Activated T-helper 17 cell treated with anti-CD3 and anti-CD28 coated beads, Interleukin-2, amount 50 U/mL, for 72 hours (primary cell): Measurements from ENCODE around the gene SLC2A4. TPM values are rescaled to one million over a fixed set of nuclear protein-coding genes. Genes with fewer than 3 reads are reported as not detected.

Source experiments
- total RNA-seq, 2 donors: library from RNA; stranded (reverse); gene quantifications; one replicate each; pipeline ENCODE4 v1.2.3, GENCODE V29; 2022

SLC2A4 gene
- total RNA-seq, 2 donors from 2014 or later, result not detected

Other genes starting within 250 kb of the SLC2A4 start
- gene SLC16A13, start 245.7 kb upstream of the SLC2A4 start, total RNA-seq, result 10 to 100 TPM; 10.7 to 11.8 TPM
- gene SLC16A11, start 237.6 kb upstream of the SLC2A4 start, total RNA-seq, result 1 to 10 TPM in 1 of 2 donors, under 1 TPM in 1; 0.63 to 3.5 TPM
- gene CLEC10A, start 201.5 kb upstream of the SLC2A4 start, total RNA-seq, result not detected
- gene ASGR2, start 166.9 kb upstream of the SLC2A4 start, total RNA-seq, result not detected
- gene ASGR1, start 102.3 kb upstream of the SLC2A4 start, total RNA-seq, result 1 to 10 TPM in 1 of 2 donors, under 1 TPM in 1; 0.67 to 4.5 TPM
- gene DLG4, start 61.9 kb upstream of the SLC2A4 start, total RNA-seq, result 10 to 100 TPM in 1 of 2 donors, 1 to 10 TPM in 1; 5.9 to 19.4 TPM
- gene ACADVL, start 61.8 kb upstream of the SLC2A4 start, total RNA-seq, result 100 to 1,000 TPM; 495 to 517 TPM
- gene DVL2, start 47.2 kb upstream of the SLC2A4 start, total RNA-seq, result 10 to 100 TPM; 49.1 to 77.5 TPM
- 10 to 100 TPM; 43.5 to 52.3 TPM for gene PHF23, start 42.3 kb upstream of the SLC2A4 start, total RNA-seq
- 100 to 1,000 TPM; 190 to 239 TPM for gene GABARAP, start 39.3 kb upstream of the SLC2A4 start, total RNA-seq
- 100 to 1,000 TPM; 152 to 209 TPM for gene CTDNEP1, start 30.0 kb upstream of the SLC2A4 start, total RNA-seq
- 10 to 100 TPM; 43.7 to 72.0 TPM for gene ELP5, start 29.5 kb upstream of the SLC2A4 start, total RNA-seq
- 1 to 10 TPM in 1 of 2 donors, under 1 TPM in 1; 0.52 to 1.0 TPM for gene CLDN7, start 19.2 kb upstream of the SLC2A4 start, total RNA-seq
- under 1 TPM; 0.15 to 0.26 TPM for gene YBX2, start 12.9 kb downstream of the SLC2A4 start, total RNA-seq
- 100 to 1,000 TPM; 429 to 978 TPM for gene EIF5A, start 25.9 kb downstream of the SLC2A4 start, total RNA-seq
- 10 to 100 TPM; 38.3 to 65.6 TPM for gene GPS2, start 33.6 kb downstream of the SLC2A4 start, total RNA-seq
- 10 to 100 TPM; 22.9 to 33.0 TPM for gene NEURL4, start 47.6 kb downstream of the SLC2A4 start, total RNA-seq
- 100 to 1,000 TPM; 527 to 774 TPM for gene ACAP1, start 54.8 kb downstream of the SLC2A4 start, total RNA-seq
- 10 to 100 TPM; 14.0 to 96.8 TPM for gene KCTD11, start 70.4 kb downstream of the SLC2A4 start, total RNA-seq
- 1 to 10 TPM in 1 of 2 donors, under 1 TPM in 1; 0.22 to 1.1 TPM for gene TMEM95, start 73.4 kb downstream of the SLC2A4 start, total RNA-seq
- 1 to 10 TPM; 2.9 to 4.8 TPM for gene TNK1, start 99.4 kb downstream of the SLC2A4 start, total RNA-seq
- 10 to 100 TPM; 62.8 to 94.4 TPM for gene PLSCR3, start 112.8 kb downstream of the SLC2A4 start, total RNA-seq
- 10 to 100 TPM; 64.1 to 69.7 TPM for gene TMEM256, start 122.4 kb downstream of the SLC2A4 start, total RNA-seq
- 10 to 100 TPM in 1 of 2 donors, 1 to 10 TPM in 1; 4.5 to 21.7 TPM for gene NLGN2, start 126.1 kb downstream of the SLC2A4 start, total RNA-seq
- gene SPEM1, start 138.6 kb downstream of the SLC2A4 start, total RNA-seq, result not detected
- gene SPEM2, start 143.9 kb downstream of the SLC2A4 start, total RNA-seq, result not detected
- gene SPEM3, start 147.1 kb downstream of the SLC2A4 start, total RNA-seq, result not detected
- 10 to 100 TPM; 17.7 to 18.0 TPM for gene TMEM102, start 153.7 kb downstream of the SLC2A4 start, total RNA-seq
- gene FGF11, start 157.8 kb downstream of the SLC2A4 start, total RNA-seq, result 10 to 100 TPM in 1 of 2 donors, 1 to 10 TPM in 1; 4.4 to 16.9 TPM
- gene CHRNB1, start 163.3 kb downstream of the SLC2A4 start, total RNA-seq, result 10 to 100 TPM; 10.9 to 13.0 TPM
- gene ZBTB4, start 197.9 kb downstream of the SLC2A4 start, total RNA-seq, result 10 to 100 TPM; 18.9 to 27.5 TPM
- gene SLC35G6, start 199.7 kb downstream of the SLC2A4 start, total RNA-seq, result not detected
- gene POLR2A, start 202.6 kb downstream of the SLC2A4 start, total RNA-seq, result 100 to 1,000 TPM; 256 to 308 TPM